OCI-LY3 (cell line): Measurements from ENCODE around the gene OR10A3.

ENCODE experiments used
- EZH2phosphoT487 ChIP-seq: fragments of 200-600 bp; shearing (Covaris generic); IDR thresholded peaks from 2 replicates; pipeline ENCODE4 v1.6.1; 2018; ENCODE audit warnings: antibody characterized with exemption, mixed run types, low read depth
- TF ChIP-seq, protein P1 (sequence below): fragments of 200-600, 300-600 bp; sonication (generic); IDR thresholded peaks from 2 replicates; pipeline ENCODE4 v1.5.1; 2014; ENCODE audit warnings: antibody characterized with exemption, low read length, low read depth

- TF ChIP-seq, protein P1, sequence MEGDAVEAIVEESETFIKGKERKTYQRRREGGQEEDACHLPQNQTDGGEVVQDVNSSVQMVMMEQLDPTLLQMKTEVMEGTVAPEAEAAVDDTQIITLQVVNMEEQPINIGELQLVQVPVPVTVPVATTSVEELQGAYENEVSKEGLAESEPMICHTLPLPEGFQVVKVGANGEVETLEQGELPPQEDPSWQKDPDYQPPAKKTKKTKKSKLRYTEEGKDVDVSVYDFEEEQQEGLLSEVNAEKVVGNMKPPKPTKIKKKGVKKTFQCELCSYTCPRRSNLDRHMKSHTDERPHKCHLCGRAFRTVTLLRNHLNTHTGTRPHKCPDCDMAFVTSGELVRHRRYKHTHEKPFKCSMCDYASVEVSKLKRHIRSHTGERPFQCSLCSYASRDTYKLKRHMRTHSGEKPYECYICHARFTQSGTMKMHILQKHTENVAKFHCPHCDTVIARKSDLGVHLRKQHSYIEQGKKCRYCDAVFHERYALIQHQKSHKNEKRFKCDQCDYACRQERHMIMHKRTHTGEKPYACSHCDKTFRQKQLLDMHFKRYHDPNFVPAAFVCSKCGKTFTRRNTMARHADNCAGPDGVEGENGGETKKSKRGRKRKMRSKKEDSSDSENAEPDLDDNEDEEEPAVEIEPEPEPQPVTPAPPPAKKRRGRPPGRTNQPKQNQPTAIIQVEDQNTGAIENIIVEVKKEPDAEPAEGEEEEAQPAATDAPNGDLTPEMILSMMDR: no peak
- no peak for TF ChIP-seq EZH2phosphoT487
These were observed 47.7 kb downstream of the OR10A3 start for GRCh38 chr11:7893796-7894195.
